ENCODE measurements around the gene FNBP1.
"Not testable (repeated sequence)": the region's sequence is repeated elsewhere in the genome, so short reads cannot be mapped to it uniquely, and the experiment has no call there.

The FNBP1 gene

GRCh38 chr9:129991139-129991538, 51.9 kb downstream of the FNBP1 start:
- not testable (repeated sequence) for DNase-seq (ENCODE audit: low read depth)

GRCh38 chr9:129990269-129991010, 52.5 kb downstream of the FNBP1 start:
- peak; percentile 45 for DNase-seq (ENCODE audit: low read depth)

GRCh38 chr9:129989740-129990139, 53.2 kb downstream of the FNBP1 start:
- no peak for DNase-seq (ENCODE audit: low read depth)

GRCh38 chr9:129989362-129989708, 53.7 kb downstream of the FNBP1 start:
- DNase-seq (ENCODE audit: low read depth), result no peak

GRCh38 chr9:129988607-129989361, 54.2 kb downstream of the FNBP1 start:
- no peak for DNase-seq (ENCODE audit: low read depth)

GRCh38 chr9:129987941-129988340, 55.0 kb downstream of the FNBP1 start:
- no peak for DNase-seq (ENCODE audit: low read depth)

GRCh38 chr9:129987047-129987446, 55.9 kb downstream of the FNBP1 start:
- DNase-seq (ENCODE audit: low read depth), result no peak

GRCh38 chr9:129984589-129984988, 58.4 kb downstream of the FNBP1 start:
- not testable (repeated sequence) for DNase-seq (ENCODE audit: low read depth)

- no peak for DNase-seq (ENCODE audit: low read depth)
These were observed 59.1 kb downstream of the FNBP1 start for GRCh38 chr9:129983891-129984290.

GRCh38 chr9:129981180-129981907, 61.6 kb downstream of the FNBP1 start:
- DNase-seq (ENCODE audit: low read depth), result no peak

- not testable (repeated sequence) for DNase-seq (ENCODE audit: low read depth)
These were observed 62.8 kb downstream of the FNBP1 start for GRCh38 chr9:129980224-129980623.

- DNase-seq (ENCODE audit: low read depth), result no peak
These were observed 63.8 kb downstream of the FNBP1 start for GRCh38 chr9:129979071-129979745.

- DNase-seq (ENCODE audit: low read depth), result no peak
These were observed 70.2 kb downstream of the FNBP1 start for GRCh38 chr9:129972816-129973215.

- no peak for DNase-seq (ENCODE audit: low read depth)
These were observed 74.1 kb downstream of the FNBP1 start for GRCh38 chr9:129968690-129969485.

- DNase-seq (ENCODE audit: low read depth), result no peak
These were observed 77.9 kb downstream of the FNBP1 start for GRCh38 chr9:129964901-129965734.

GRCh38 chr9:129962889-129963703, 79.9 kb downstream of the FNBP1 start:
- peak; percentile 74 for DNase-seq (ENCODE audit: low read depth)

- no peak for DNase-seq (ENCODE audit: low read depth)
These were observed 80.5 kb downstream of the FNBP1 start for GRCh38 chr9:129962451-129962864.

GRCh38 chr9:129958796-129959195, 84.2 kb downstream of the FNBP1 start:
- no peak for DNase-seq (ENCODE audit: low read depth)

GRCh38 chr9:129954868-129955550, 88.0 kb downstream of the FNBP1 start:
- DNase-seq (ENCODE audit: low read depth), result no peak
